ENCODE data around the gene DCUN1D3.
A peak's percentile ranks its signal among the peaks of the same experiment; 100 is the strongest.

GRCh38 chr16:20901436-20902112, 1.4 kb upstream of the DCUN1D3 start:
- TF ChIP-seq POLR2AphosphoS5 (IDR thresholded peaks at IDR 0.05): peak in 3 of 4 donors; percentile 32 to 69 (median 35)
- no peak for TF ChIP-seq CTCF (IDR thresholded peaks at IDR 0.05)
- TF ChIP-seq POLR2A (IDR thresholded peaks at IDR 0.05): no peak
- TF ChIP-seq EP300 (IDR thresholded peaks at IDR 0.05): no peak
